H1 (cell line): ENCODE measurements around the gene MAPK11. TPM values are rescaled to one million over a fixed set of nuclear protein-coding genes. Genes with fewer than 3 reads are reported as not detected.

Source experiments
- CTCF ChIA-PET: fragments of 300-600 bp; sonication (Branson Sonifier 250); formaldehyde crosslinking; loops from one replicate; lab custom pipeline; 2021; ENCODE audit not compliant: partially characterized antibody; lab: Charles Lee
- POLR2A ChIA-PET: fragments of 300-600 bp; sonication (Branson Sonifier 250); formaldehyde crosslinking; loops from one replicate; lab custom pipeline; 2021; ENCODE audit warnings: inconsistent platforms; ENCODE audit not compliant: partially characterized antibody; lab: Charles Lee
- DNase-seq, 2 experiments: peaks; one replicate each; pipeline versions ENCODE4 v3.0.0 to v3.0.0-alpha.2; 2010 to 2022; ENCODE audit warnings: low spot score in 2 of 2, low read depth in 1 of 2, mixed read lengths in 1 of 2
- FAIRE-seq: peaks from 2 replicates; lab custom pipeline; 2011; peaks lifted over from hg19 to GRCh38; lab: Jason Lieb, UNC
- H2AFZ ChIP-seq: 2 replicates; pipeline ENCODE4 v1.8.1; 2012; ENCODE audit warnings: low read length, inconsistent platforms
- H2AK5ac ChIP-seq: 2 replicates; pipeline ENCODE4 v1.6.1; 2013; ENCODE audit warnings: low read depth, low read length
- H2BK120ac ChIP-seq: replicated peaks from 2 replicates; pipeline ENCODE3; 2013; ENCODE audit warnings: low read depth, low read length, inconsistent platforms
- H2BK12ac ChIP-seq: 2 replicates; pipeline ENCODE4 v1.6.1; 2013; ENCODE audit warnings: low read depth, low read length
- H2BK15ac ChIP-seq: 2 replicates; pipeline ENCODE4 v1.6.1; 2013; ENCODE audit warnings: low read length
- H2BK20ac ChIP-seq: 2 replicates; pipeline ENCODE4 v1.6.1; 2013; ENCODE audit warnings: low read length
- H2BK5ac ChIP-seq: 2 replicates; pipeline ENCODE4 v1.6.1; 2013; ENCODE audit warnings: low read depth, low read length
- H3K14ac ChIP-seq: 2 replicates; pipeline ENCODE4 v1.6.1; 2013; ENCODE audit warnings: inconsistent platforms; ENCODE audit not compliant: insufficient read length
- H3K18ac ChIP-seq: 2 replicates; pipeline ENCODE4 v1.6.1; 2013; ENCODE audit warnings: low read length; ENCODE audit errors: extremely low read depth
- H3K23ac ChIP-seq: 2 replicates; pipeline ENCODE4 v1.6.1; 2013; ENCODE audit warnings: inconsistent platforms; ENCODE audit not compliant: insufficient read length
- H3K23me2 ChIP-seq: 2 replicates; pipeline ENCODE4 v1.6.1; 2013; ENCODE audit warnings: low read depth, low read length
- H3K27ac ChIP-seq: 2 replicates; pipeline ENCODE4 v1.6.1; 2011; ENCODE audit warnings: low read depth, low read length, inconsistent platforms
- H3K27me3 ChIP-seq, 4 experiments: replicated peaks in 1 of 4; 1 replicate in 1 of 4; 2 replicates in 3 of 4; pipeline versions ENCODE4 v1.6.1 to v1.8.1; 2011 to 2013; ENCODE audit warnings: low read length in 3 of 4, mild to moderate bottlenecking in 3 of 4, inconsistent platforms in 2 of 4, mixed read lengths in 2 of 4, moderate library complexity in 1 of 4; ENCODE audit not compliant: control insufficient read depth in 3 of 4, insufficient read depth in 3 of 4; ENCODE audit errors: extremely low read depth in 1 of 4
- H3K36me3 ChIP-seq, 4 experiments: 2 replicates each; pipeline versions ENCODE4 v1.6.1 to v1.8.1; 2011 to 2013; ENCODE audit warnings: mild to moderate bottlenecking in 4 of 4, low read length in 3 of 4, moderate library complexity in 2 of 4, control low read depth in 1 of 4, inconsistent platforms in 1 of 4; ENCODE audit not compliant: insufficient read depth in 4 of 4, control insufficient read depth in 2 of 4
- H3K4ac ChIP-seq: replicated peaks from 2 replicates; pipeline ENCODE3; 2013; ENCODE audit warnings: low read length, low read depth, mixed read lengths, inconsistent platforms; ENCODE audit not compliant: insufficient read length
- H3K4me1 ChIP-seq, 4 experiments: replicated peaks in 1 of 4; 1 replicate in 1 of 4; 2 replicates in 3 of 4; pipeline versions ENCODE4 v1.6.1 to v1.8.1; 2011 to 2013; ENCODE audit warnings: low read length in 3 of 4, inconsistent platforms in 2 of 4, mixed read lengths in 1 of 4; ENCODE audit not compliant: insufficient read depth in 4 of 4, control insufficient read depth in 3 of 4
- H3K4me2 ChIP-seq, 2 experiments: 2 replicates each; pipeline versions ENCODE4 v1.6.1 to v1.8.1; 2011 to 2013; ENCODE audit warnings: low read depth in 2 of 2, low read length in 2 of 2, control low read depth in 1 of 2, inconsistent platforms in 1 of 2, mild to moderate bottlenecking in 1 of 2; ENCODE audit not compliant: insufficient read depth in 1 of 2
- H3K4me3 ChIP-seq, 4 experiments: fragments of 200-600, 300-600 bp in 1 of 4; sonication (generic), shearing (Covaris generic), sonication (Bioruptor Twin) in 1 of 4; 2 replicates each; pipeline versions ENCODE4 v1.5.1 to v1.8.1; 2011 to 2016; ENCODE audit warnings: low read length in 4 of 4, low read depth in 3 of 4, control low read depth in 2 of 4, inconsistent platforms in 2 of 4, mild to moderate bottlenecking in 2 of 4, mixed read lengths in 1 of 4, moderate library complexity in 1 of 4; ENCODE audit not compliant: insufficient read depth in 2 of 4; ENCODE audit errors: extremely low read depth in 1 of 4
- H3K56ac ChIP-seq: replicated peaks from 2 replicates; pipeline ENCODE3; 2013; ENCODE audit warnings: low read depth, mild to moderate bottlenecking, mixed read lengths, low read length, inconsistent platforms; ENCODE audit not compliant: insufficient read length
- H3K79me1 ChIP-seq: 2 replicates; pipeline ENCODE4 v1.6.1; 2013; ENCODE audit warnings: low read depth, low read length, control low read depth
- H3K79me2 ChIP-seq, 2 experiments: 2 replicates each; pipeline versions ENCODE4 v1.6.1 to v1.8.1; 2012 to 2013; ENCODE audit warnings: low read length in 2 of 2, mild to moderate bottlenecking in 2 of 2, inconsistent platforms in 1 of 2; ENCODE audit not compliant: insufficient read depth in 2 of 2, control insufficient read depth in 1 of 2
- H3K9ac ChIP-seq, 4 experiments: replicated peaks in 1 of 4; 1 replicate in 1 of 4; 2 replicates in 3 of 4; pipeline versions ENCODE4 v1.6.1 to v1.8.1; 2011 to 2013; ENCODE audit warnings: low read depth in 3 of 4, low read length in 3 of 4, control low read depth in 2 of 4, mild to moderate bottlenecking in 2 of 4, moderate library complexity in 2 of 4, inconsistent platforms in 1 of 4; ENCODE audit errors: extremely low read depth in 1 of 4
- H3K9me3 ChIP-seq, 2 experiments: 2 replicates each; pipeline versions ENCODE4 v1.6.1 to v1.8.1; 2012 to 2013; ENCODE audit warnings: mild to moderate bottlenecking in 2 of 2, moderate library complexity in 2 of 2, control low read depth in 1 of 2, inconsistent platforms in 1 of 2, low read depth in 1 of 2, low read length in 1 of 2, mixed read lengths in 1 of 2; ENCODE audit not compliant: insufficient read depth in 2 of 2
- H4K20me1 ChIP-seq, 2 experiments: replicated peaks in 1 of 2; 2 replicates each; pipeline versions ENCODE3 to v1.8.1; 2011 to 2013; ENCODE audit warnings: inconsistent platforms in 2 of 2, low read length in 2 of 2, mild to moderate bottlenecking in 1 of 2; ENCODE audit not compliant: insufficient read depth in 2 of 2, control insufficient read depth in 1 of 2
- H4K5ac ChIP-seq: 2 replicates; pipeline ENCODE4 v1.6.1; 2013; ENCODE audit warnings: low read length, low read depth, mixed read lengths, inconsistent platforms; ENCODE audit not compliant: insufficient read length
- H4K8ac ChIP-seq: 2 replicates; pipeline ENCODE4 v1.8.0; 2013; ENCODE audit warnings: mild to moderate bottlenecking, moderate library complexity, low read length, inconsistent platforms; ENCODE audit not compliant: insufficient read depth; ENCODE audit errors: extremely low read depth
- H4K91ac ChIP-seq: replicated peaks from 2 replicates; pipeline ENCODE3; 2013; ENCODE audit warnings: low read length, mixed read lengths, inconsistent platforms; ENCODE audit not compliant: insufficient read length
- BCL11A ChIP-seq, 2 experiments: IDR thresholded peaks; one replicate each; pipeline ENCODE4 v1.6.1; 2011; ENCODE audit warnings: low read depth in 2 of 2, low read length in 2 of 2, mild to moderate bottlenecking in 2 of 2
- CREB1 ChIP-seq: IDR thresholded peaks from 2 replicates; pipeline ENCODE4 v1.6.1; 2012; ENCODE audit warnings: inconsistent platforms
- POLR2A ChIP-seq, 2 experiments: IDR thresholded peaks; 1 replicate in 1 of 2; 2 replicates in 1 of 2; pipeline ENCODE4 v1.6.1; 2011; ENCODE audit warnings: low read depth in 2 of 2, low read length in 2 of 2, mild to moderate bottlenecking in 2 of 2; ENCODE audit errors: control extremely low read depth in 1 of 2
- SIN3A ChIP-seq, 2 experiments: IDR thresholded peaks in 1 of 2; conservative IDR thresholded peaks in 1 of 2; 2 replicates each; pipeline ENCODE4 v1.6.1; 2011 to 2012; ENCODE audit warnings: low read length in 2 of 2, improper control_type of control experiment in 1 of 2, low read depth in 1 of 2, mild to moderate bottlenecking in 1 of 2
- SP4 ChIP-seq: IDR thresholded peaks from 2 replicates; pipeline ENCODE4 v1.6.1; 2012; ENCODE audit warnings: low read length, inconsistent platforms
- SUZ12 ChIP-seq: fragments of 200-600 bp; sonication (generic); IDR thresholded peaks from 2 replicates; pipeline ENCODE4 v1.6.1; 2012; ENCODE audit warnings: mild to moderate bottlenecking, inconsistent platforms, low read length, moderate library complexity, mixed read lengths
- TBP ChIP-seq: IDR thresholded peaks from 2 replicates; pipeline ENCODE4 v1.6.1; 2011; ENCODE audit warnings: low read depth, low read length, improper control_type of control experiment
- WGBS, 2 experiments: shearing (Covaris generic) in 1 of 2; methylation state at CpG; one replicate each; pipeline versions ENCODE4 v1.1.6 to v1.1.7; 2013 to 2015; ENCODE audit warnings: low lambda C conversion rate in 2 of 2, mixed read lengths in 2 of 2, inconsistent platforms in 1 of 2, low coverage in 1 of 2, missing lambda C conversion rate in 1 of 2; ENCODE audit not compliant: insufficient replicate concordance in 2 of 2, insufficient coverage in 1 of 2, insufficient read length in 1 of 2; ENCODE audit errors: extremely low coverage in 1 of 2, missing lambda C conversion rate in 1 of 2; 5-methylcytosine and 5-hydroxymethylcytosine counted together
- polyA plus RNA-seq, 7 experiments: library from polyadenylated mRNA; depleted of rRNA in 3 of 7; stranded (reverse) in 5 of 7; unstranded in 2 of 7; fragments of >200 nt in 5 of 7; fragments of 200-250 nt in 2 of 7; gene quantifications; 1 replicate in 5 of 7; 2 replicates in 1 of 7; 4 replicates in 1 of 7; pipeline versions ENCODE4 v1.2.1 to v1.2.3, GENCODE V29; 2011 to 2013; ENCODE audit warnings: missing spikeins in 2 of 7, mixed read lengths in 2 of 7
- total RNA-seq: library from RNA; stranded (reverse); fragmentation: NEBNext Ultra II Directional; extraction: Animal tissue kit (Norgen Biotek cat#: 25700); gene quantifications from 2 replicates; pipeline ENCODE4 v1.2.1, GENCODE V29; 2021

Gene MAPK11
- total and polyA plus RNA-seq, 2 of the 8 experiments (the other 6 are each of a cell fraction or from before 2014, with no cell fraction given): 0.70 to 1.5 TPM

- FAIRE-seq (no peak), DNase-seq (no peak)
- Histone ChIP-seq H3K4me1 (peaks cover 0 to 6% (median 1%) of the 10 kb centered on the region in 4 experiments; a peak in 4 of 7 replicates), H3K9ac (no peak overlapping the region), H4K20me1 (peaks cover 0 to 17% of the 10 kb centered on the region in 2 experiments), H3K56ac (no peak overlapping the region), H4K8ac (no peak overlapping the region), H3K14ac (no peak overlapping the region), H3K23me2 (0 out of 2 replicates have a peak, but pooled peaks cover 2% of the 10 kb centered on the region), H3K36me3 (no peaks in the 10 kb centered on the region; a peak in 1 of 8 replicates), H2BK20ac (no peak overlapping the region), H2BK5ac (no peak overlapping the region), H2BK12ac (no peak overlapping the region), H3K4me3 (no peak overlapping the region), H3K9me3 (no peaks in the 10 kb centered on the region; a peak in 1 of 4 replicates), H3K4me2 (no peak overlapping the region), H3K79me1 (peaks cover 19% of the 10 kb centered on the region), H4K5ac (no peak overlapping the region), H3K18ac (no peak overlapping the region), H2AK5ac (no peak overlapping the region), H3K27ac (no peak overlapping the region), H2BK15ac (no peak overlapping the region), H3K27me3 (no peaks in the 10 kb centered on the region), H4K91ac (no peak overlapping the region), H3K4ac (no peak overlapping the region), H2BK120ac (no peak overlapping the region), H3K23ac (no peak overlapping the region), H2AFZ (no peak overlapping the region), H3K79me2 (peaks cover 0 to 18% of the 10 kb centered on the region in 2 experiments; a peak in 2 of 4 replicates)
- TF ChIP-seq BCL11A (IDR thresholded peaks at IDR 0.05; ENCODE audit: low read depth in 2 of 2, low read length in 2 of 2) (no peak), CREB1 (no peak), SP4 (no peak), SUZ12 (no peak), SIN3A (conservative IDR thresholded peaks at IDR 0.05 in 1 of 2, IDR thresholded peaks at IDR 0.05 in 1 of 2; ENCODE audit: low read depth in 1 of 2, low read length in 2 of 2) (no peak), POLR2A (IDR thresholded peaks at IDR 0.05; ENCODE audit: control extremely low read depth in 1 of 2, low read depth in 2 of 2, low read length in 2 of 2) (no peak), TBP (no peak)
- WGBS, 2 experiments: 91% methylated on average over 18 of the region's 18 CpGs; no CpG with 5 or more reads in 1 of the 2 experiments
- POLR2A ChIA-PET: interaction anchor here (1.2 kb wide), 1 partner anchor 11 kb away, joined by 3 read pairs; the partner anchor contains the start of gene TUBGCP6
- CTCF ChIA-PET: interaction anchor here (1.0 to 2.3 kb wide), 5 partner anchors 8 to 233 kb away, joined by 3 to 6 read pairs (median 4); no protein-coding TSS in a partner anchor
Observed at GRCh38 chr22:50233223-50233622, 37.0 kb downstream of the MAPK11 start.
